Measurements from ENCODE around the gene CYP19A1.
"Not testable (repeated sequence)": the region's sequence is repeated elsewhere in the genome, so short reads cannot be mapped to it uniquely, and the experiment has no call there.

Gene CYP19A1

GRCh38 chr15:51189669-51190385 lies 148.6 kb downstream of the CYP19A1 start:
- TF ChIP-seq CTCF (conservative IDR thresholded peaks at IDR 0.05) = no peak
- H3K27ac ChIP-seq = no peak overlapping the region

GRCh38 chr15:51188791-51189190 lies 149.6 kb downstream of the CYP19A1 start:
- not testable (repeated sequence) for H3K27ac ChIP-seq

GRCh38 chr15:51186891-51187290 lies 151.5 kb downstream of the CYP19A1 start:
- TF ChIP-seq CTCF (conservative IDR thresholded peaks at IDR 0.05) = no peak
- no peak overlapping the region for H3K27ac ChIP-seq

- TF ChIP-seq CTCF (conservative IDR thresholded peaks at IDR 0.05) = no peak
- H3K27ac ChIP-seq = no peak overlapping the region
Measured at GRCh38 chr15:51186181-51186705, 152.2 kb downstream of the CYP19A1 start.

GRCh38 chr15:51185213-51186159 lies 152.9 kb downstream of the CYP19A1 start:
- H3K27ac ChIP-seq = no peak overlapping the region

GRCh38 chr15:51184627-51185026 lies 153.8 kb downstream of the CYP19A1 start:
- TF ChIP-seq CTCF (conservative IDR thresholded peaks at IDR 0.05) = no peak
- H3K27ac ChIP-seq = no peak overlapping the region

More at GRCh38 chr15:51185213-51186159, 152.9 kb downstream of the CYP19A1 start:
- TF ChIP-seq CTCF (conservative IDR thresholded peaks at IDR 0.05) = no peak

GRCh38 chr15:51183076-51183475 lies 155.3 kb downstream of the CYP19A1 start:
- H3K27ac ChIP-seq = no peak overlapping the region

More at GRCh38 chr15:51183076-51183475, 155.3 kb downstream of the CYP19A1 start:
- TF ChIP-seq CTCF (conservative IDR thresholded peaks at IDR 0.05) = no peak
